Endothelial cell of umbilical vein (primary cell): ENCODE results near the gene HOXA9. TPM values are rescaled to one million over a fixed set of nuclear protein-coding genes. Genes with fewer than 3 reads are reported as not detected.

ENCODE experiments used
- BruUV-seq: library from RNA; stranded (reverse); fragments of 400-500 nt; replicated peaks from 2 replicates; lab custom pipeline; 2021; lab: Mats Ljungman, UMichigan
- CTCF ChIA-PET: fragments of 300-600, 350-600 bp; sonication (Branson Sonifier 250); formaldehyde crosslinking; loops from one replicate; lab custom pipeline; 2021; ENCODE audit warnings: antibody characterized with exemption, inconsistent platforms; lab: Charles Lee
- POLR2A ChIA-PET: fragments of 300-600, 350-600 bp; sonication (Branson Sonifier 250); formaldehyde crosslinking; loops from one replicate; lab custom pipeline; 2021; ENCODE audit warnings: antibody characterized with exemption, inconsistent platforms; lab: Charles Lee
- DNase-seq: peaks from one replicate; pipeline ENCODE4 v3.0.0-alpha.2; 2011; ENCODE audit warnings: low read depth, low spot score
- FAIRE-seq: peaks from 2 replicates; lab custom pipeline; 2011; peaks lifted over from hg19 to GRCh38; lab: Jason Lieb, UNC
- H2AFZ ChIP-seq: 2 replicates; pipeline ENCODE4 v1.6.0; 2012; ENCODE audit warnings: low read depth, low read length, control low read depth, inconsistent platforms
- H3K27ac ChIP-seq: 2 replicates; pipeline ENCODE4 v1.5.1; 2011; ENCODE audit warnings: low read depth, mild to moderate bottlenecking, control low read depth, low read length, moderate library complexity; ENCODE audit not compliant: insufficient read depth
- H3K27me3 ChIP-seq, 2 experiments: 2 replicates each; pipeline versions ENCODE4 v1.6.0 to v1.6.1; 2011; ENCODE audit warnings: low read length in 2 of 2, mixed read lengths in 1 of 2; ENCODE audit not compliant: control insufficient read depth in 2 of 2, insufficient read depth in 2 of 2
- H3K36me3 ChIP-seq, 2 experiments: 2 replicates in 1 of 2; 3 replicates in 1 of 2; pipeline ENCODE4 v1.5.1; 2011; ENCODE audit warnings: low read length in 2 of 2, mild to moderate bottlenecking in 1 of 2, moderate library complexity in 1 of 2; ENCODE audit not compliant: control insufficient read depth in 2 of 2, insufficient read depth in 2 of 2; ENCODE audit errors: extremely low read depth in 1 of 2
- H3K4me1 ChIP-seq: 3 replicates; pipeline ENCODE4 v1.5.1; 2011; ENCODE audit warnings: mild to moderate bottlenecking, low read length; ENCODE audit not compliant: control insufficient read depth, insufficient read depth; ENCODE audit errors: extremely low read depth
- H3K4me2 ChIP-seq: 2 replicates; pipeline ENCODE4 v1.6.1; 2011; ENCODE audit warnings: low read length, control low read depth, mixed read lengths; ENCODE audit not compliant: insufficient read depth
- H3K4me3 ChIP-seq, 3 experiments: fragments of 200-600 bp in 1 of 3; sonication (generic), shearing (Covaris generic) in 1 of 3; replicated peaks in 1 of 3; 2 replicates each; pipeline ENCODE4 v1.5.1; 2011 to 2016; ENCODE audit warnings: control low read depth in 3 of 3, low read length in 3 of 3, mild to moderate bottlenecking in 2 of 3, inconsistent platforms in 1 of 3, low read depth in 1 of 3, moderate library complexity in 1 of 3; ENCODE audit not compliant: insufficient read depth in 1 of 3
- H3K79me2 ChIP-seq: 2 replicates; pipeline ENCODE4 v1.6.0; 2012; ENCODE audit warnings: low read length, inconsistent platforms; ENCODE audit not compliant: control insufficient read depth, insufficient read depth
- H3K9ac ChIP-seq: replicated peaks from 2 replicates; pipeline ENCODE3; 2011; ENCODE audit warnings: low read length, control low read depth; ENCODE audit not compliant: insufficient read depth; ENCODE audit errors: extremely low read depth
- H3K9me1 ChIP-seq: replicated peaks from 3 replicates; pipeline ENCODE4 v1.6.0; 2011; ENCODE audit warnings: mild to moderate bottlenecking, low read length; ENCODE audit not compliant: control insufficient read depth, insufficient read depth; ENCODE audit errors: extremely low read depth
- H3K9me3 ChIP-seq: replicated peaks from 2 replicates; pipeline ENCODE4 v1.5.1; 2012; ENCODE audit warnings: low read length, inconsistent platforms; ENCODE audit not compliant: control insufficient read depth, insufficient read depth
- H4K20me1 ChIP-seq: replicated peaks from 2 replicates; pipeline ENCODE3; 2011; ENCODE audit warnings: mild to moderate bottlenecking, low read length; ENCODE audit not compliant: control insufficient read depth, insufficient read depth; ENCODE audit errors: extremely low read depth
- EZH2 ChIP-seq: IDR thresholded peaks from 2 replicates; pipeline ENCODE4 v1.6.1; 2012; ENCODE audit warnings: borderline replicate concordance, low read depth, mild to moderate bottlenecking, moderate library complexity, low read length, inconsistent platforms; ENCODE audit not compliant: severe bottlenecking
- FOS ChIP-seq: IDR thresholded peaks from 2 replicates; pipeline ENCODE4 v1.6.1; 2011; ENCODE audit warnings: mild to moderate bottlenecking, low read length, moderate library complexity, borderline replicate concordance; ENCODE audit not compliant: insufficient read depth
- GATA2 ChIP-seq: IDR thresholded peaks from 2 replicates; pipeline ENCODE4 v1.7.0; 2011; ENCODE audit warnings: low read depth, mild to moderate bottlenecking, moderate library complexity, mixed read lengths, low read length; ENCODE audit not compliant: insufficient read length, insufficient read depth
- JUN ChIP-seq: IDR thresholded peaks from 2 replicates; pipeline ENCODE4 v1.6.1; 2011; ENCODE audit warnings: borderline replicate concordance, low read depth; ENCODE audit not compliant: insufficient read length, insufficient read depth
- MYC ChIP-seq: IDR thresholded peaks from one replicate; pipeline ENCODE4 v1.6.1; 2011; ENCODE audit warnings: mild to moderate bottlenecking, low read depth, low read length
- POLR2A ChIP-seq: IDR thresholded peaks from 2 replicates; pipeline ENCODE4 v1.6.1; 2012; ENCODE audit warnings: low read depth, mild to moderate bottlenecking, control low read depth, low read length
- POLR2AphosphoS5 ChIP-seq: IDR thresholded peaks from 2 replicates; pipeline ENCODE4 v1.6.1; 2012; ENCODE audit warnings: low read depth, mild to moderate bottlenecking, control low read depth, low read length, moderate library complexity; ENCODE audit not compliant: insufficient read depth
- dilution Hi-C: fragments of 300-500 bp; cut with MboI; formaldehyde crosslinking; loops from one replicate; pipeline ENCODE4 v1.15.0; 2019; ENCODE audit warnings: low sequenced_read_pairs; ENCODE audit not compliant: extremely low pct_ligation_motif_present
- intact Hi-C: fragments of 100-400 bp; cut with micrococcal nuclease; formaldehyde crosslinking; loops from one replicate; pipeline ENCODE4 v1.10.0; 2022
- polyA plus RNA-seq, 4 experiments: library from polyadenylated mRNA; depleted of rRNA in 3 of 4; stranded (reverse) in 3 of 4; unstranded in 1 of 4; fragments of >200 nt; gene quantifications; 2 replicates each; pipeline versions ENCODE4 v1.2.1 to v1.2.3, GENCODE V29; 2011 to 2012; ENCODE audit warnings: missing spikeins in 1 of 4
- total RNA-seq: library from RNA; stranded (reverse); gene quantifications from 2 replicates; pipeline ENCODE4 v1.2.3, GENCODE V29; 2021
- TF ChIP-seq, protein P1 (sequence below), 2 donors: IDR thresholded peaks; 1 replicate in 1 of 2; 2 replicates in 1 of 2; pipeline ENCODE4 v1.5.1; 2011; ENCODE audit warnings: low read length in 2 of 2, mild to moderate bottlenecking in 2 of 2, moderate library complexity in 2 of 2, control low read depth in 1 of 2, inconsistent platforms in 1 of 2, low read depth in 1 of 2; ENCODE audit not compliant: insufficient read depth in 1 of 2; ENCODE audit errors: extremely low read depth in 1 of 2
- TF ChIP-seq, protein P2 (sequence below): IDR thresholded peaks from 2 replicates; pipeline ENCODE4 v1.6.1; 2011; ENCODE audit not compliant: insufficient read depth, insufficient read length

Gene HOXA9
- total and polyA plus RNA-seq, 2 donors (not counting 3 experiments of a cell fraction or from before 2014, with no cell fraction given): 47.2 to 61.6 TPM

DNA sequence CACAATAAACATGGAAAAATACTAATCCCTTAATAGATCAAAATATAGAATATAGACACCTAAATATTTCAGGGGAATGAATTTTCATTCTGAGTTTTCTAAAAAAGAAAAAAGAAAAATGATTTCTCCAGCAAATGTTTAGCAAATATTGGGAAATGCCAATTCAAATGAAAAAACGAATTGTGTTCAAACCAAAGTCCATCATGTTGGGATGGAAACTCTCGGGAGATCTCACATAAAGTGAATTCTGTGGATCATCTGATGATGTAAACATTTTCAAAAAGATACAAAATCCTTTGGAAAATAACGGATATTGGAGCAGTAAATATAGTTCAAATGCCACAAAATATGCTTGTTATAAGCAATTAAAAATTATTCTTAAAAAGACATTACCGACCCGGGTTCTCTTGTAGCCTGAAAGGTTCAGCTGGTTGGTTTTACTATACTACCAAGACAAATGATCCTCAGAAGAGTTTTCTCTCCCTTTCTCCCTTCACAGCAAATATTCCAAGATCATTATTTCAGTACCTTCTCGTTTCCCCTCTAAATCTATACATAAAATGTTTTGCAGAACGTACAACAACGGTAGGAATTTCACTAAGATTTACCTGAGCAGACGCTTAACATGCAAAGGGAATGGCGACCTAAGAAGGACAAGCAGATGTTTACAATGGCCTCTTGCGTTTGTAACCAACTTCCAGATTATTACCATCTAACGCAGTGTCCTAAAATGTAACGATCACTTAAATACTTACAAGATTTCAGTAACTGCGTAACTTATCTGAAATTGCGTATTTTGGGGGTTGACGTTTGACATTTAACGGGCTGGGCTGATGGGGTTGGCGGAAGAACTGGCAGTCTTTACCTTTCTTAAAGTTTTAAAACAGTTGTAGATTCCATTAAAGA lies 32.1 kb upstream of the HOXA9 start:
- no peak overlapping the region for H2AFZ ChIP-seq
- FAIRE-seq: no peak
- no peaks in the 10 kb centered on the region for H3K79me2 ChIP-seq
- DNase-seq: peak; percentile 56
- POLR2A ChIA-PET: no interaction called here
- H3K27ac ChIP-seq: no peak overlapping the region
- peaks cover 63 to 88% of the 10 kb centered on the region in 2 experiments for H3K27me3 ChIP-seq
- H3K9ac ChIP-seq: no peak overlapping the region
- no peaks in the 10 kb centered on the region for H4K20me1 ChIP-seq
- H3K36me3 ChIP-seq: no peaks in the 10 kb centered on the region
- TF ChIP-seq, protein P1, sequence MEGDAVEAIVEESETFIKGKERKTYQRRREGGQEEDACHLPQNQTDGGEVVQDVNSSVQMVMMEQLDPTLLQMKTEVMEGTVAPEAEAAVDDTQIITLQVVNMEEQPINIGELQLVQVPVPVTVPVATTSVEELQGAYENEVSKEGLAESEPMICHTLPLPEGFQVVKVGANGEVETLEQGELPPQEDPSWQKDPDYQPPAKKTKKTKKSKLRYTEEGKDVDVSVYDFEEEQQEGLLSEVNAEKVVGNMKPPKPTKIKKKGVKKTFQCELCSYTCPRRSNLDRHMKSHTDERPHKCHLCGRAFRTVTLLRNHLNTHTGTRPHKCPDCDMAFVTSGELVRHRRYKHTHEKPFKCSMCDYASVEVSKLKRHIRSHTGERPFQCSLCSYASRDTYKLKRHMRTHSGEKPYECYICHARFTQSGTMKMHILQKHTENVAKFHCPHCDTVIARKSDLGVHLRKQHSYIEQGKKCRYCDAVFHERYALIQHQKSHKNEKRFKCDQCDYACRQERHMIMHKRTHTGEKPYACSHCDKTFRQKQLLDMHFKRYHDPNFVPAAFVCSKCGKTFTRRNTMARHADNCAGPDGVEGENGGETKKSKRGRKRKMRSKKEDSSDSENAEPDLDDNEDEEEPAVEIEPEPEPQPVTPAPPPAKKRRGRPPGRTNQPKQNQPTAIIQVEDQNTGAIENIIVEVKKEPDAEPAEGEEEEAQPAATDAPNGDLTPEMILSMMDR (IDR thresholded peaks at IDR 0.05; ENCODE audit: extremely low read depth in 1 of 2, insufficient read depth in 1 of 2, low read depth in 1 of 2, low read length in 2 of 2): no peak
- TF ChIP-seq EZH2 (no peak), JUN (no peak), MYC (no peak), POLR2A (no peak), POLR2AphosphoS5 (no peak), GATA2 (no peak), FOS (no peak)
- TF ChIP-seq, protein P2, sequence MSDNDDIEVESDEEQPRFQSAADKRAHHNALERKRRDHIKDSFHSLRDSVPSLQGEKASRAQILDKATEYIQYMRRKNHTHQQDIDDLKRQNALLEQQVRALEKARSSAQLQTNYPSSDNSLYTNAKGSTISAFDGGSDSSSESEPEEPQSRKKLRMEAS: no peak
- intact Hi-C loops (no loop called here), dilution Hi-C loops (no loop called here)
- H3K9me3 ChIP-seq: no peaks in the 10 kb centered on the region
- no peak overlapping the region for H3K4me2 ChIP-seq
- BruUV-seq: no TSS peak
- H3K4me1 ChIP-seq: peaks cover 16% of the 10 kb centered on the region
- H3K9me1 ChIP-seq: no peaks in the 10 kb centered on the region
- H3K4me3 ChIP-seq: no peak overlapping the region
- CTCF ChIA-PET: interaction anchor here (0.5 to 2.9 kb wide), 3 partner anchors 408 to 896 kb away, joined by 4 to 24 read pairs (median 14); no protein-coding TSS in a partner anchor
